K562 (cell line): ENCODE results near the gene MAP3K13. TPM values are rescaled to one million over a fixed set of nuclear protein-coding genes. Genes with fewer than 3 reads are reported as not detected.
A peak's percentile ranks its signal among the peaks of the same experiment; 100 is the strongest.

Experiments used
- ATAC-seq: fragments of 200-7000 bp; cut with Tn5 transposase; 3 replicates; pipeline ENCODE4 v1.9.1; 2020; ENCODE audit warnings: moderate library complexity
- BruUV-seq: library from RNA; stranded (reverse); fragments of 400-500 nt; replicated peaks from 2 replicates; lab custom pipeline; 2021; lab: Mats Ljungman, UMichigan
- CTCF ChIA-PET: fragments of 300-600 bp; formaldehyde crosslinking; extraction: SDS; loops from one replicate; lab custom pipeline; 2021; ENCODE audit warnings: low intra/inter-chr PET ratio; lab: Yijun Ruan, JAX
- POLR2A ChIA-PET: fragments of 300-600, 350-650 bp; sonication (Branson Sonifier 250); formaldehyde crosslinking; extraction: SDS; loops from one replicate; lab custom pipeline; 2021; ENCODE audit warnings: antibody characterized with exemption, inconsistent platforms; lab: Yijun Ruan, JAX
- DNase-seq, 4 experiments: peaks; one replicate each; pipeline versions ENCODE4 v3.0.0 to v3.0.0-alpha.2; 2011 to 2018; ENCODE audit warnings: low spot score in 3 of 4, mixed read lengths in 3 of 4; ENCODE audit errors: extremely low read depth in 1 of 4
- FAIRE-seq: peaks from 2 replicates; lab custom pipeline; 2011; peaks lifted over from hg19 to GRCh38; lab: Jason Lieb, UNC
- H2AFZ ChIP-seq: 2 replicates; pipeline ENCODE4 v1.6.0; 2011; ENCODE audit warnings: low read depth, low read length, control low read depth, inconsistent platforms
- H3K27ac ChIP-seq: fragments of 200-600 bp; 3 replicates; pipeline ENCODE4 v1.8.0; 2011; ENCODE audit warnings: low read depth, mild to moderate bottlenecking, control low read depth, inconsistent platforms, low read length, moderate library complexity, mixed read lengths; ENCODE audit errors: extremely low read depth
- H3K27me3 ChIP-seq, 2 experiments: fragments of 300-600 bp in 1 of 2; 2 replicates in 1 of 2; 3 replicates in 1 of 2; pipeline versions ENCODE4 v1.6.0 to v1.8.0; 2011; ENCODE audit warnings: inconsistent platforms in 2 of 2, low read length in 2 of 2, mild to moderate bottlenecking in 1 of 2, mixed read lengths in 1 of 2, moderate library complexity in 1 of 2; ENCODE audit not compliant: control insufficient read depth in 2 of 2, insufficient read depth in 2 of 2
- H3K36me3 ChIP-seq: fragments of 300-600 bp; 3 replicates; pipeline ENCODE4 v1.8.0; 2011; ENCODE audit warnings: mild to moderate bottlenecking, low read length, inconsistent platforms; ENCODE audit not compliant: control insufficient read depth, insufficient read depth
- H3K4me1 ChIP-seq, 2 experiments: fragments of 200-600 bp in 1 of 2; replicated peaks in 1 of 2; 2 replicates in 1 of 2; 3 replicates in 1 of 2; pipeline versions ENCODE4 v1.5.1 to v1.8.0; 2011; ENCODE audit warnings: inconsistent platforms in 2 of 2, low read length in 2 of 2, mild to moderate bottlenecking in 1 of 2, mixed read lengths in 1 of 2, moderate library complexity in 1 of 2; ENCODE audit not compliant: control insufficient read depth in 2 of 2, insufficient read depth in 2 of 2
- H3K4me2 ChIP-seq: 2 replicates; pipeline ENCODE4 v1.6.1; 2011; ENCODE audit warnings: low read length, control low read depth, inconsistent platforms, mixed read lengths; ENCODE audit not compliant: insufficient read depth
- H3K4me3 ChIP-seq: fragments of 200-600 bp; sonication (generic), shearing (Covaris generic); 2 replicates; pipeline ENCODE4 v1.5.1; 2016; ENCODE audit warnings: control low read depth, inconsistent platforms
- H3K79me2 ChIP-seq: fragments of 200-600 bp; 3 replicates; pipeline ENCODE4 v1.8.0; 2011; ENCODE audit warnings: low read length, inconsistent platforms; ENCODE audit not compliant: control insufficient read depth, insufficient read depth
- H3K9ac ChIP-seq, 2 experiments: 2 replicates each; pipeline versions ENCODE4 v1.6.0 to v1.6.1; 2011; ENCODE audit warnings: low read depth in 2 of 2, low read length in 2 of 2, control low read depth in 1 of 2, inconsistent platforms in 1 of 2, mild to moderate bottlenecking in 1 of 2, mixed read lengths in 1 of 2; ENCODE audit not compliant: insufficient read depth in 1 of 2
- H3K9me1 ChIP-seq: one replicate; pipeline ENCODE4 v1.6.0; 2011; ENCODE audit warnings: inconsistent platforms, mild to moderate bottlenecking, low read length, moderate library complexity; ENCODE audit not compliant: control insufficient read depth, insufficient read depth
- H3K9me3 ChIP-seq: replicated peaks from 2 replicates; pipeline ENCODE4 v1.5.1; 2011; ENCODE audit warnings: low read depth, low read length, inconsistent platforms; ENCODE audit not compliant: control insufficient read depth, insufficient read depth
- H4K20me1 ChIP-seq: replicated peaks from 2 replicates; pipeline ENCODE4 v1.6.1; 2011; ENCODE audit warnings: low read length, inconsistent platforms, mixed read lengths; ENCODE audit not compliant: control insufficient read depth, insufficient read depth
- BRF1 ChIP-seq: IDR thresholded peaks from 3 replicates; pipeline ENCODE4 v1.6.1; 2011; ENCODE audit warnings: borderline replicate concordance, mild to moderate bottlenecking; ENCODE audit not compliant: insufficient read length; ENCODE audit errors: extremely low read depth
- CEBPB ChIP-seq: fragments of 450-650 bp; IDR thresholded peaks from 2 replicates; pipeline ENCODE4 v1.6.1; 2016; ENCODE audit warnings: missing genetic modification characterization, missing compliant biosample characterization
- DIDO1 ChIP-seq: fragments of 450-650 bp; IDR thresholded peaks from 2 replicates; pipeline ENCODE4 v1.6.1; 2016; ENCODE audit warnings: low read depth, missing biosample characterization, missing genetic modification characterization
- KDM1A ChIP-seq, 2 experiments: fragments of 450-650 bp; IDR thresholded peaks; 2 replicates each; pipeline ENCODE4 v1.6.1; 2016; ENCODE audit warnings: mild to moderate bottlenecking in 2 of 2
- MTA1 ChIP-seq: fragments of 450-650 bp; IDR thresholded peaks from 2 replicates; pipeline ENCODE4 v1.6.1; 2017; ENCODE audit warnings: borderline replicate concordance
- NCOA2 ChIP-seq, 2 experiments: fragments of 450-650 bp; IDR thresholded peaks; 2 replicates each; pipeline ENCODE4 v1.6.1; 2018; ENCODE audit warnings: mild to moderate bottlenecking in 2 of 2, moderate library complexity in 1 of 2; ENCODE audit not compliant: partially characterized antibody in 2 of 2
- NR2F6 ChIP-seq: fragments of 450-650 bp; formaldehyde crosslinking; IDR thresholded peaks from 2 replicates; pipeline ENCODE4 v1.4.0; 2020; ENCODE audit warnings: mild to moderate bottlenecking
- TRIM24 ChIP-seq, 2 experiments: fragments of 450-650 bp; IDR thresholded peaks; 2 replicates each; pipeline ENCODE4 v1.6.1; 2016
- ZNF134 ChIP-seq: fragments of 250-450 bp; sonication (Bioruptor Pico); conservative IDR thresholded peaks from 2 replicates; pipeline ENCODE4 v1.4.0; 2020
- ZNF668 ChIP-seq: fragments of 250-450 bp; sonication (Bioruptor Pico); IDR thresholded peaks from 2 replicates; pipeline ENCODE4 v1.8.0; 2022; ENCODE audit warnings: mild to moderate bottlenecking, inconsistent platforms
- ZNF75A ChIP-seq: fragments of 450-650 bp; formaldehyde crosslinking; IDR thresholded peaks from 2 replicates; pipeline ENCODE4 v1.4.0; 2020; ENCODE audit warnings: mild to moderate bottlenecking
- ZNF830 ChIP-seq: fragments of 250-450 bp; sonication (Bioruptor Pico); IDR thresholded peaks from 2 replicates; pipeline ENCODE4 v1.5.0; 2021; ENCODE audit warnings: mild to moderate bottlenecking
- WGBS: fragments of 100-300 bp; shearing (Covaris generic); methylation state at CpG from one replicate; pipeline ENCODE4 v1.1.6; 2016; ENCODE audit warnings: low coverage, mixed read lengths; ENCODE audit not compliant: insufficient coverage; ENCODE audit errors: missing lambda C conversion rate; 5-methylcytosine and 5-hydroxymethylcytosine counted together
- in situ Hi-C: fragments of 300-500 bp; cut with MboI; formaldehyde crosslinking; loops from 4 replicates; pipeline ENCODE4 v1.15.0; 2018; ENCODE audit warnings: inconsistent platforms, mixed read lengths
- intact Hi-C: fragments of 100-400 bp; cut with micrococcal nuclease; formaldehyde crosslinking; loops from 2 replicates; pipeline ENCODE4 v1.14.2; 2022
- polyA plus RNA-seq, 8 experiments: library from polyadenylated mRNA; depleted of rRNA in 4 of 8; stranded (reverse) in 5 of 8; unstranded in 3 of 8; fragments of >200 nt; fragmentation: Nextera tagmentation in 2 of 8; fragmentation: Illumina TruSeq in 1 of 8; extraction: Ambion mirVana in 2 of 8; extraction: Trizol in 1 of 8; gene quantifications; 2 replicates each; pipeline versions ENCODE4 v1.2.1 to v1.2.3, GENCODE V29; 2011 to 2014; ENCODE audit warnings: inconsistent platforms in 1 of 8, missing spikeins in 1 of 8
- total RNA-seq, 7 experiments: library from RNA; depleted of rRNA in 6 of 7; stranded (reverse); fragments of >200 nt in 6 of 7; fragmentation: Illumina TruSeq in 2 of 7; extraction: Trizol in 2 of 7; gene quantifications; 2 replicates each; pipeline versions ENCODE4 v1.2.1 to v1.2.3, GENCODE V29; 2011 to 2021; ENCODE audit warnings: low replicate concordance in 1 of 7
- TF ChIP-seq, protein P1 (sequence below): fragments of 450-650 bp; IDR thresholded peaks from 2 replicates; pipeline ENCODE4 v1.6.1; 2017; ENCODE audit warnings: antibody characterized with exemption, mild to moderate bottlenecking
- TF ChIP-seq, protein P2 (sequence below): sonication (generic); formaldehyde crosslinking; IDR thresholded peaks from 2 replicates; pipeline ENCODE4 v1.8.0; 2022; ENCODE audit warnings: mild to moderate bottlenecking, missing genetic modification reagents
- TF ChIP-seq, protein P3 (sequence below): fragments of 250-450 bp; sonication (Bioruptor Pico); IDR thresholded peaks from 2 replicates; pipeline ENCODE4 v1.4.0; 2020

Gene MAP3K13
- total and polyA plus RNA-seq, 9 of the 15 experiments (the other 6 are each of a cell fraction or from before 2014, with no cell fraction given) = 0.04 to 0.32 (median 0.15) TPM; not detected in 2

DNA sequence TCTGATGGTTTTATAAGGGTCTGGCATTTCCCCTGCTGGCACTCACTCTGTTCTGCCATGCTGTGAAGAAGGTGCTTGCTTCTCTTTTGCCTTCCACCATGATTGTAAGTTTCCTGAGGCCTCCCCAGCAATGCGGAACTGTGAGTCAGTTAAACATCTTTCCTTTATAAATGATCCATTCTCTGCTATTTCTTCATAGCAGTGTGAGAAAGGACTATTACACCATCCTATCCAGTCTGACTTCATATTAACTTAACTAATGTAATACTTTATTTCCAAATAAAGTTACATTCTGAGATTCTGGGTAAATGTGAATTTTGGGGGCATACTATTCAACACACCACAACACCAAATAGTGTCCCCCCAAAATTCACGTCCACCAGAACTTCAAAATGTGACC, 22.2 kb upstream of the MAP3K13 start:
- Histone ChIP-seq H3K36me3 (no peaks in the 10 kb centered on the region), H3K9ac (no peak overlapping the region), H2AFZ (peak overlapping the region; percentile 41; the same call in 1 of the 2 replicates), H3K4me1 (peaks cover 0 to 13% of the 10 kb centered on the region in 2 experiments; a peak in 3 of 5 replicates), H3K9me1 (no peaks in the 10 kb centered on the region), H3K27me3 (no peaks in the 10 kb centered on the region), H3K79me2 (no peaks in the 10 kb centered on the region), H3K9me3 (no peaks in the 10 kb centered on the region), H3K4me3 (no peak overlapping the region), H3K27ac (no peak overlapping the region), H3K4me2 (no peak overlapping the region), H4K20me1 (no peaks in the 10 kb centered on the region)
- in situ Hi-C loops (no loop called here), intact Hi-C loops (no loop called here)
- ATAC-seq (no peak), FAIRE-seq (no peak), DNase-seq (no peak)
- ChIA-PET CTCF (no interaction called here), POLR2A (no interaction called here)
- BruUV-seq = no TSS peak
- WGBS = 78% methylated on average over 2 of the region's 2 CpGs
- no peak for TF ChIP-seq ZNF75A
- TF ChIP-seq, protein P1, sequence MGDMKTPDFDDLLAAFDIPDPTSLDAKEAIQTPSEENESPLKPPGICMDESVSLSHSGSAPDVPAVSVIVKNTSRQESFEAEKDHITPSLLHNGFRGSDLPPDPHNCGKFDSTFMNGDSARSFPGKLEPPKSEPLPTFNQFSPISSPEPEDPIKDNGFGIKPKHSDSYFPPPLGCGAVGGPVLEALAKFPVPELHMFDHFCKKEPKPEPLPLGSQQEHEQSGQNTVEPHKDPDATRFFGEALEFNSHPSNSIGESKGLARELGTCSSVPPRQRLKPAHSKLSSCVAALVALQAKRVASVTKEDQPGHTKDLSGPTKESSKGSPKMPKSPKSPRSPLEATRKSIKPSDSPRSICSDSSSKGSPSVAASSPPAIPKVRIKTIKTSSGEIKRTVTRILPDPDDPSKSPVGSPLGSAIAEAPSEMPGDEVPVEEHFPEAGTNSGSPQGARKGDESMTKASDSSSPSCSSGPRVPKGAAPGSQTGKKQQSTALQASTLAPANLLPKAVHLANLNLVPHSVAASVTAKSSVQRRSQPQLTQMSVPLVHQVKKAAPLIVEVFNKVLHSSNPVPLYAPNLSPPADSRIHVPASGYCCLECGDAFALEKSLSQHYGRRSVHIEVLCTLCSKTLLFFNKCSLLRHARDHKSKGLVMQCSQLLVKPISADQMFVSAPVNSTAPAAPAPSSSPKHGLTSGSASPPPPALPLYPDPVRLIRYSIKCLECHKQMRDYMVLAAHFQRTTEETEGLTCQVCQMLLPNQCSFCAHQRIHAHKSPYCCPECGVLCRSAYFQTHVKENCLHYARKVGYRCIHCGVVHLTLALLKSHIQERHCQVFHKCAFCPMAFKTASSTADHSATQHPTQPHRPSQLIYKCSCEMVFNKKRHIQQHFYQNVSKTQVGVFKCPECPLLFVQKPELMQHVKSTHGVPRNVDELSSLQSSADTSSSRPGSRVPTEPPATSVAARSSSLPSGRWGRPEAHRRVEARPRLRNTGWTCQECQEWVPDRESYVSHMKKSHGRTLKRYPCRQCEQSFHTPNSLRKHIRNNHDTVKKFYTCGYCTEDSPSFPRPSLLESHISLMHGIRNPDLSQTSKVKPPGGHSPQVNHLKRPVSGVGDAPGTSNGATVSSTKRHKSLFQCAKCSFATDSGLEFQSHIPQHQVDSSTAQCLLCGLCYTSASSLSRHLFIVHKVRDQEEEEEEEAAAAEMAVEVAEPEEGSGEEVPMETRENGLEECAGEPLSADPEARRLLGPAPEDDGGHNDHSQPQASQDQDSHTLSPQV = no peak
- TF ChIP-seq CEBPB (tag) = no peak
- TF ChIP-seq TRIM24 (IDR thresholded peaks at IDR 0.05) = no peak
- TF ChIP-seq BRF1 = no peak
- TF ChIP-seq NR2F6 (CRISPR knock-in tag) = no peak
- TF ChIP-seq, protein P2, sequence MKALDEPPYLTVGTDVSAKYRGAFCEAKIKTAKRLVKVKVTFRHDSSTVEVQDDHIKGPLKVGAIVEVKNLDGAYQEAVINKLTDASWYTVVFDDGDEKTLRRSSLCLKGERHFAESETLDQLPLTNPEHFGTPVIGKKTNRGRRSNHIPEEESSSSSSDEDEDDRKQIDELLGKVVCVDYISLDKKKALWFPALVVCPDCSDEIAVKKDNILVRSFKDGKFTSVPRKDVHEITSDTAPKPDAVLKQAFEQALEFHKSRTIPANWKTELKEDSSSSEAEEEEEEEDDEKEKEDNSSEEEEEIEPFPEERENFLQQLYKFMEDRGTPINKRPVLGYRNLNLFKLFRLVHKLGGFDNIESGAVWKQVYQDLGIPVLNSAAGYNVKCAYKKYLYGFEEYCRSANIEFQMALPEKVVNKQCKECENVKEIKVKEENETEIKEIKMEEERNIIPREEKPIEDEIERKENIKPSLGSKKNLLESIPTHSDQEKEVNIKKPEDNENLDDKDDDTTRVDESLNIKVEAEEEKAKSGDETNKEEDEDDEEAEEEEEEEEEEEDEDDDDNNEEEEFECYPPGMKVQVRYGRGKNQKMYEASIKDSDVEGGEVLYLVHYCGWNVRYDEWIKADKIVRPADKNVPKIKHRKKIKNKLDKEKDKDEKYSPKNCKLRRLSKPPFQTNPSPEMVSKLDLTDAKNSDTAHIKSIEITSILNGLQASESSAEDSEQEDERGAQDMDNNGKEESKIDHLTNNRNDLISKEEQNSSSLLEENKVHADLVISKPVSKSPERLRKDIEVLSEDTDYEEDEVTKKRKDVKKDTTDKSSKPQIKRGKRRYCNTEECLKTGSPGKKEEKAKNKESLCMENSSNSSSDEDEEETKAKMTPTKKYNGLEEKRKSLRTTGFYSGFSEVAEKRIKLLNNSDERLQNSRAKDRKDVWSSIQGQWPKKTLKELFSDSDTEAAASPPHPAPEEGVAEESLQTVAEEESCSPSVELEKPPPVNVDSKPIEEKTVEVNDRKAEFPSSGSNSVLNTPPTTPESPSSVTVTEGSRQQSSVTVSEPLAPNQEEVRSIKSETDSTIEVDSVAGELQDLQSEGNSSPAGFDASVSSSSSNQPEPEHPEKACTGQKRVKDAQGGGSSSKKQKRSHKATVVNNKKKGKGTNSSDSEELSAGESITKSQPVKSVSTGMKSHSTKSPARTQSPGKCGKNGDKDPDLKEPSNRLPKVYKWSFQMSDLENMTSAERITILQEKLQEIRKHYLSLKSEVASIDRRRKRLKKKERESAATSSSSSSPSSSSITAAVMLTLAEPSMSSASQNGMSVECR (CRISPR knock-in tag) = no peak
- TF ChIP-seq, protein P3, sequence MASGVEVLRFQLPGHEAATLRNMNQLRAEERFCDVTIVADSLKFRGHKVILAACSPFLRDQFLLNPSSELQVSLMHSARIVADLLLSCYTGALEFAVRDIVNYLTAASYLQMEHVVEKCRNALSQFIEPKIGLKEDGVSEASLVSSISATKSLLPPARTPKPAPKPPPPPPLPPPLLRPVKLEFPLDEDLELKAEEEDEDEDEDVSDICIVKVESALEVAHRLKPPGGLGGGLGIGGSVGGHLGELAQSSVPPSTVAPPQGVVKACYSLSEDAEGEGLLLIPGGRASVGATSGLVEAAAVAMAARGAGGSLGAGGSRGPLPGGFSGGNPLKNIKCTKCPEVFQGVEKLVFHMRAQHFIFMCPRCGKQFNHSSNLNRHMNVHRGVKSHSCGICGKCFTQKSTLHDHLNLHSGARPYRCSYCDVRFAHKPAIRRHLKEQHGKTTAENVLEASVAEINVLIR = no peak
- no peak for TF ChIP-seq DIDO1
- TF ChIP-seq KDM1A (IDR thresholded peaks at IDR 0.05) = no peak
- no peak for TF ChIP-seq MTA1
- TF ChIP-seq ZNF830 = no peak
- TF ChIP-seq ZNF668 (CRISPR knock-in tag) = no peak
- no peak for TF ChIP-seq NCOA2 (IDR thresholded peaks at IDR 0.05; ENCODE audit: partially characterized antibody in 2 of 2)
- no peak for TF ChIP-seq ZNF134 (CRISPR knock-in tag)
